GM10248 (cell line): ENCODE measurements around the gene CLASP1.

Experiments
- CTCF ChIA-PET: fragments of 300-600 bp; sonication (Branson Sonifier 250); formaldehyde crosslinking; extraction: SDS; loops from one replicate; lab custom pipeline; 2021; ENCODE audit warnings: antibody characterized with exemption; lab: Yijun Ruan, JAX
- POLR2A ChIA-PET: fragments of 350-650 bp; sonication (Branson Sonifier 250); formaldehyde crosslinking; extraction: SDS; loops from one replicate; lab custom pipeline; 2020; ENCODE audit warnings: antibody characterized with exemption; lab: Yijun Ruan, JAX
- DNase-seq: peaks from one replicate; pipeline ENCODE4 v3.0.0; 2012; ENCODE audit errors: extremely low spot score
- TF ChIP-seq, protein P1 (sequence below): IDR thresholded peaks from 2 replicates; pipeline ENCODE4 v1.5.1; 2012; ENCODE audit warnings: mild to moderate bottlenecking, low read depth; ENCODE audit errors: extremely low read depth, missing control alignments, control extremely low read depth

The CLASP1 gene

DNA sequence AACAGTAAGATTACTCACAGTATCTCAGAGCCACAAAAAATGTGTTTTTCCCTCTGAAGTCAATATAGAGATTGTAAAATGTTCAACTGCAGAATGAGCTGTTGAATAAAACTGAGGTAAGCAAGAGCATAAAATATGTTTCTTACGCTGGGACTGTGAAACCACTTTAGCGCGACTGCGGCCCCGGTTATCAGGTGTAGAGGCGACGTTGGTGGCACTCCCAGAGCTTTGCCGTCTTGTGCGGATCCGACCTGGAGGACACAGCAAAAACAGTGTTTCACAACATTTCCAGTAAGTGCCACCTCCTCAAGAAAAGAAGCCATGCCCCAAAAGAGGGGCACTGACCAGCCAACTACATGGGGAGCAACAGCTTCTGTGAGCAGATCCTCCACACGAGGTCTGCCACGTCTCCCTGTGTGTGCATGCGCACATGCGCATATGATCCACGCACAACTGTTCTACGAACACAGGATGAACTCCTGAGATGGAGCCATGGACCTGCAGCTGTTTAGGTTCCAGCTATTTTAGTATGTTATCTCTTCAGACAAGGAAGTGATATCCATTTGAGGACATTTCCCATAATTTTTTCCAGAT lies 219.2 kb downstream of the CLASP1 start:
- ChIA-PET POLR2A (no interaction called here), CTCF (interaction anchor here (0.6 to 3.4 kb wide), 5 partner anchors 10 to 28 kb away, joined by 3 to 13 read pairs (median 4); no protein-coding TSS in a partner anchor)
- TF ChIP-seq, protein P1, sequence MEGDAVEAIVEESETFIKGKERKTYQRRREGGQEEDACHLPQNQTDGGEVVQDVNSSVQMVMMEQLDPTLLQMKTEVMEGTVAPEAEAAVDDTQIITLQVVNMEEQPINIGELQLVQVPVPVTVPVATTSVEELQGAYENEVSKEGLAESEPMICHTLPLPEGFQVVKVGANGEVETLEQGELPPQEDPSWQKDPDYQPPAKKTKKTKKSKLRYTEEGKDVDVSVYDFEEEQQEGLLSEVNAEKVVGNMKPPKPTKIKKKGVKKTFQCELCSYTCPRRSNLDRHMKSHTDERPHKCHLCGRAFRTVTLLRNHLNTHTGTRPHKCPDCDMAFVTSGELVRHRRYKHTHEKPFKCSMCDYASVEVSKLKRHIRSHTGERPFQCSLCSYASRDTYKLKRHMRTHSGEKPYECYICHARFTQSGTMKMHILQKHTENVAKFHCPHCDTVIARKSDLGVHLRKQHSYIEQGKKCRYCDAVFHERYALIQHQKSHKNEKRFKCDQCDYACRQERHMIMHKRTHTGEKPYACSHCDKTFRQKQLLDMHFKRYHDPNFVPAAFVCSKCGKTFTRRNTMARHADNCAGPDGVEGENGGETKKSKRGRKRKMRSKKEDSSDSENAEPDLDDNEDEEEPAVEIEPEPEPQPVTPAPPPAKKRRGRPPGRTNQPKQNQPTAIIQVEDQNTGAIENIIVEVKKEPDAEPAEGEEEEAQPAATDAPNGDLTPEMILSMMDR: no peak
- no peak for DNase-seq

DNA sequence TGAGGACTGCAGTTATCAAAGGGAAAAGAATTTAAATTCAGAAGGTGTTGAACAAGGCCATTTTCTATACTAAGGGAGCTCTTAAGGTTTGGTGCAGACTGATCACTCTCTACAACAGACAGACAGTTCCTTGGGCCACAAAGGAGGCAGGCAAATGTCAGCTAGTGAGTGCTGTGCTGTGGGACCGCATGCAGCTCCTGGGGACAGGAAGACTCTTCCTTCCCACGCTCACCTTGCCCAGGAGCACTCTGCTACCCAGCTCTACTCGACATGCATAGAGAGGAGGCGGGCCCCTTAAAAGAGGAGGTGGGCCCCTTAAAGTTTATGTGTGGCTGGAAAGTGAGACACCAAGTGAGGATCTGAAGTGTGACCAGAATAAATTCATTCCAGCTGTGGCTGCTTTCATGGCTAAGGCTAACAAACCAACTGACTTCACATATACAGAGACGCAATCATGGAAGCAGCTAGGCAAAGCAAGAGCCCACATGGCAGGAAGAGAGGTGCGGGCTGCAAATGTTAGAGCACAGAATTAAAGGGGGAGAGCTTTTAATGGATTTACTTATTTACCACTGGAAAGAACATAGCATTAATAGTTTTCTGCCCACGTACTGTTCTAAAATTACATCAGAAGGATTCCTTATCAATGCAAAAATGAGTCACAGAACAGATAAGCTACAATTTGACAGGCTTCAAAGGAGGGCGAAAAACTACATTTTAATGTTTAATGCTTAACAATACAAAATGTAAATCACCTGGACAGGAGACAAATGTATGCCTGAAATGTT lies 220.0 kb downstream of the CLASP1 start:
- ChIA-PET CTCF (interaction anchor here (1.2 to 3.4 kb wide), 3 partner anchors 9 to 18 kb away, joined by 4 to 13 read pairs (median 12); no protein-coding TSS in a partner anchor), POLR2A (interaction anchor here (0.6 kb wide), 1 partner anchor 171 kb away, joined by 3 read pairs; no protein-coding TSS in a partner anchor)
- DNase-seq: no peak
- TF ChIP-seq, protein P1: no peak

DNA sequence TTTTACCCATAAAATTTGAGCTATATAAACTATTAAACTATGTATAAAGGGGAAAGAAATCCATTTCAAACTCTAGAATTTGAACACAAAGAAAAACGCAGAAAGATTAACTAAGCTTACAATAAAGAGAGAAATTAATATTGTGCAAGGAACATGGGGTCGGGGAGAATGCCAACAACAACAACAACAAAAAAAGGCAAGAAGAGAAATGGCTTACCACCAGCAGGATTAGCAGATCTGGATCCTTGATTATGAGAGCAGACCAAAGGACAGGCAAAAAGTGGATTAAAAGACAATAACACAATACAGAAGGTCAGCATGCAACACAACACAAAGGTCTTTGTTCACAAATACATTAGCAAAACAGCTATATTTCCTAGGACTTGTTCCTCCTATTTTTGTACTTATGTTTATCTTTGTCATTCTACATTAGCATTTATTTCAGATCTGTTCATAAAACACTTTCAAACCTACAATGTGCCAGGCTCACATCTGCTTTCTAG lies 222.0 kb downstream of the CLASP1 start:
- ChIA-PET CTCF (interaction anchor here (1.2 to 2.9 kb wide), 4 partner anchors 7 to 71 kb away, joined by 3 to 14 read pairs (median 5); no protein-coding TSS in a partner anchor), POLR2A (no interaction called here)
- TF ChIP-seq, protein P1: no peak
- DNase-seq: no peak

DNA sequence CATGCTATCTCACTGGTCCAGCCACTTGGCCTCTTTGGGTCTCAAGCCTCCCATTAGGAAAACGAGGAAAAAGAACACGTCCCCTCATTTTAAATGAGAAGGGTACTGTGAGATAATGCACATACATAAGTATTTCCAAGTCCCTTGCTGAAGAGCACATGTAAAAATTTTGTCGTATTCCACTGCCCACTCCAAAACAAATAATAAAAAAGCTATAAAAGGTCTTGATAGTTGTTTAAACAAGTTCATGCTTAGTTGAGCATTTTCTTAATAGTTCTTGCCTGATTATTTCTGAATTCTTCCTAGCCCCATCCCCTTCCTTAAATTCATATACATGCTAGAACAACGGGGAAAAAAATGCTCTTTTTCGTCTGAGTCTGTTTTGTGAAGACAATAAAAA lies 228.8 kb downstream of the CLASP1 start:
- ChIA-PET POLR2A (interaction anchor here (0.6 kb wide), 1 partner anchor 41 kb away, joined by 3 read pairs; no protein-coding TSS in a partner anchor), CTCF (interaction anchor here (1.1 to 3.0 kb wide), 3 partner anchors 9 to 10 kb away, joined by 5 to 12 read pairs (median 7); no protein-coding TSS in a partner anchor)
- no peak for DNase-seq
- TF ChIP-seq, protein P1: no peak

DNA sequence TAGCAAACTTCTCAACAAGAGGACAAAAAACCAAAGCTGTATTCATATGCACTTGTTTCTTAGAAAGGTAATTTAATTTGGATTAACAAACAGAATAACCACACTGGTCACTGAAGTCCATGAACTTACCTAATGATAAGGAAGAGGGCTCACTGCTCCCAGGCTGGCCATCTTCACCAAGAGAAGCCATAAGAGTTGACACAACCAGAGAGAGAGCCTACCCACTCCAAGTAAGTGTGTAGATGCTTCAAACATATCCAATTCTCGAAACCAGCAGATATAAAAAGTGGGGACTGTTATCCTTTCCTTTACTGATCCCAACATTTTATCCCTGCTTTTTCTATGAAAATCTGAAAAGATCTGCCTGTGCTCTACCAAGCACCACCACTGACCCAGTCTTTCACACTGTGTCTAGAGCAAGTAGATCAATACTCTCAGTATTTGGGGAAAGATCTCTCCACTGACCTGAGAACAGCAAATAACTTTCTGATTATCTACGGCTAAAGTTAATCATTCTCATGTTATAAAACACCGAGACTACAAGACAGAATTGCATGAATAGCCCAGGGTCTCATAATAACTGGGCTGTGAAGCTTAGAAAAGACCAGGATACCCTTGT lies 230.1 kb downstream of the CLASP1 start:
- ChIA-PET POLR2A (no interaction called here), CTCF (interaction anchor here (3.0 kb wide), 1 partner anchor 10 kb away, joined by 12 read pairs; no protein-coding TSS in a partner anchor)
- TF ChIP-seq, protein P1: no peak
- no peak for DNase-seq

DNA sequence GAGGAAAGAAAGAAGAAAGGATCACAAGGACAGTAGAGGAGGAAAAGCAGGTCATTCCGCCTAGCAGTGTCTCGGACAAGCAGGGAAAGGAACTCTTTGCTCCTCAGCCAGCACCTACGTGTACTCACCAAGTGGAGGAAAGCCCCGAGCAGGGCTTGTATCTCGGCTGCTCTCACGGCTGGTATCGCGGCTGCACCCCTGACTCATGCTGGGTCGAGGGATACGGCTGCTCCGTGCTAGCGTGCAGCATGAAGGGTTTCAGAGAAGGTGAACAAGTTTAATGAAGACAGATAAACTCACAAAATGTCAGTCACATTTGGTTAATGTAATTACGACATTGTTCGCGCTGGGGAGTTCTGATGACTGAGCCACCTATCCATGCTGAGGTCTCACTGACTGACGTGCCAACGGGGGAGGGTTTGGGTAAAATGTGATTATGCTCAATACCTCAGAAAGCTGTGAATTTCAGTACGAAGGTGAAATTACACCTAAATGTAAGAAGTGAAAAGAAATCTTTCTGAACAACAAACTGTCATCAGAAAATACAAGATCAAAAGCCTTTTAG lies 230.7 kb downstream of the CLASP1 start:
- no peak for DNase-seq
- CTCF ChIA-PET: interaction anchor here (3.0 kb wide), 1 partner anchor 11 kb away, joined by 12 read pairs; no protein-coding TSS in a partner anchor
- POLR2A ChIA-PET: no interaction called here
- TF ChIP-seq, protein P1: no peak
